GM21825 (cell line): ENCODE measurements around the gene UQCRC1.
"Not testable (repeated sequence)": the region's sequence is repeated elsewhere in the genome, so short reads cannot be mapped to it uniquely, and the experiment has no call there.

ENCODE experiments used
- ATAC-seq: cut with Tn5 transposase; IDR thresholded peaks from one replicate; pipeline ENCODE4 v1.9.1; 2021; ENCODE audit warnings: mild to moderate bottlenecking, moderate library complexity; ENCODE audit not compliant: unreplicated experiment

The UQCRC1 gene

DNA sequence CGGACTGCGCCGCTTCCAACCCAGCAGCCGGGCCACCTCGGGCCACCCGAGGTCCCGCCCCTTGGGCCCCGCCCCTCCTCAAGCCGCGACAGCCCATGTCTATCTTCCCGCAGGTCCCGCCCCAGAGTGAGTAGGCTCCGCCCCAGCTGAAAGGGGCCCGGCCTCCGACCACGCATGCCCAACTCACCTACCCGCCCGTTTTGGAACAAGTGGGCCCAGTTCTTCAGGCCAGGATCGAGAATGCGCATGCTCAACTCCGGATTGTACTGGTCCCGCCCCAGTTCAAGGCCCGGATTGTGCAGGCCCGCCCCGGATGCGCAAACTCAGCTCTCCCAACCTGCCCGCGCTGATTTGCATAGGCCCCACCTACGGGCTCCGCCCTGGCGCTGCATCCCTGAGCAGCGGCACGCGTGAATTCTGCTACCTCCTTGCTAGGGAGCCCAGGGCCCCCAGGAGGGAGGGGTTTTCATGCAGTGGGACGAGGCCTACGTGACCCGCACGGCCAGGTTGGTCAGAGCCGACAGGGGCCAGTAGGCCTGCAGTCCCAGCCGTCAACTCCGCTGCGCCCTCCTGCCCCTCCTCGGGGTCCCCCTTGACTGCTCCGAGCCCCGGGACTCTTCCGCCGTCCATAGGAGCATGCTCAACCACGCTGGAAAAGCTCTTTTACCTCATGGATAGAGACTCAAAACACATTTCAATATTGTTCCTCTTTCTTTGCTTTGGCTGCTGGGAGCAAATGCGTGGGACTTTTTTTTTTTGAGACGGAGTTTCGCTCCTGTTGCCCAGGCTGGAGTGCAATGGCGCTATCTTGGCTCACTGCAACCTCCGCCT lies 52.4 kb downstream of the UQCRC1 start, which contains the start of gene PFKFB4:
Gene PFKFB4 (minus strand): TSS at position 8 of the 831 bp plus-strand sequence. CDS start 26 bp downstream, outside the sequence.
- ATAC-seq = peak; percentile 80

- ATAC-seq = no peak
Measured at GRCh38 chr3:48555949-48556795, 53.3 kb downstream of the UQCRC1 start.

DNA sequence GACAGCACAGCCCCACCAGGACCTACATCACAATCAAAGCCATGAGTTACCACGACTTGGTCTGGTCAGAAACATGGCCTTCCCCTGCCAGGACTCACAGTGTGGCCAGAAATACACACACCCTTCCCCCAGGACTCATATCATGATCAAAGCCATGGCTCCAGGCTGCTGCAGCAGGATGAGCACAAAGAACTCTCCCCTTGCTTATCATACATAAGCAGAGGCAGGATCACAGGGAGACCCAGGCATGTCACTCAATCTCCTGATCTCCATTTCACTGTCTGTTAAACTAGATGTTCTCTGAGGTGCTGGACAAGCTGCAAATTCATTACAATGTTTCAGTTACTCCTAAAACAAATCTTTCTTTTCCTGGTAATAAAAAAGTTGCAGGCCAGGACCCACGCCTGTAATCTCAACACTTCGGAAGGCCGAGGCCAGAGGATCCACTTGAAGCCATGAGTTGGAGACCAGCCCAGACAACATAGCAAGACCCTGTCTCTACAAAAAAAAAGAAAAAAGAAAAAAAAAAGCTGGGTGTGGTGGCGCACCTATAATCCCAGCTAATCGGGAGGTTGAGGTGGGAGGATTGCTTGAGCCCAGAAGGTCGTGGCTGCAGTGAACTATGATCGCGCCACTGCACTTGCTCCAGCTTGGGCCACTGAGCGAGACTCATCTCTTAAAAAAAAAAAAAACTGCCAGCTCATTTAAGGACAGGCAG lies 54.1 kb downstream of the UQCRC1 start:
- no peak for ATAC-seq

DNA sequence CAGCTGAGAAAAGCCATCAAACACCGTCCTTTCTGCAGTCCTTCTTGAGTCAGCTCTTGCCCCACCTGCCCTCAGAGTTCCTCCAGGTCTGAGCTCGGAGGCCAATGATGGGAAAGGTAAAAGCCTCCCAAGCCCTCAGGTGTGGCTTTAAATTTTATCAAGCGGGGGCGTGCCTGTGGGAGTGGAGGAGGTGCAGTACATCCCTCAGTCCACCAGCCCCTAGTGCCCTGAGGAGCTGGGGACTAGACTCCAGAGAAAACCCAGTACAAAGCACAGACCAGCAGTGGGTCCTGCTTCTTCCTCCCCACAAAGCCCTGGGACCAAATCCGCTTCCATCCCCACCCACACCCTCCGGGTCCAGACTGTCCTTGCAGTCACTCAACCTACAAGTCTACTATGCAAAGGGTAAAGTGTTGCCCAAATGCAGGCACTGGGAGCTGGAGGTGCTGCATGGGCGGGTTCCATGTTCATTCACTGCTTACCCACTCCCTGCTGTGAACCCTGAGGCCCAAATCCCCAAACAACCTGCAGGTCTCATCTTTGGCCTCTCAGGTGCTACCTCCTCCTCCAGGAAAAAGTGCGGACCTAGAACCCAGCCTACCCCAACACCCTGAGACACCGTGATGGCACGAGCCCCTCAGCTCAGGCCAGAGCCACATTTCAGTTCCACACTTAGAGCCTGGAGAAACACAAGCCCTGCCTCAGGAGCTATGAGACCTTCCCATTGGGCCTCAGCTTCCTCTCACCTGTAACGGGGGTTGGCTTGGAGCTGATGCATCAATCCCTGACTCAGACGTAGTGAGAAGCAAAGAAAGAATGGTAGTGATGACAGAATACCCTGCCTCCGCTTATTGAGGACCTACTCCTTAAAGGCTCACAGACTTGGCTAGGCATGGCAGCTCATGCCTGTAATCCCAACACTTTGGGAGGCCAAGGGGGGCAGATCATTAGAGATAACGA lies 55.3 kb downstream of the UQCRC1 start:
- ATAC-seq = no peak

- ATAC-seq = no peak
Measured at GRCh38 chr3:48553361-48553760, 56.1 kb downstream of the UQCRC1 start.

DNA sequence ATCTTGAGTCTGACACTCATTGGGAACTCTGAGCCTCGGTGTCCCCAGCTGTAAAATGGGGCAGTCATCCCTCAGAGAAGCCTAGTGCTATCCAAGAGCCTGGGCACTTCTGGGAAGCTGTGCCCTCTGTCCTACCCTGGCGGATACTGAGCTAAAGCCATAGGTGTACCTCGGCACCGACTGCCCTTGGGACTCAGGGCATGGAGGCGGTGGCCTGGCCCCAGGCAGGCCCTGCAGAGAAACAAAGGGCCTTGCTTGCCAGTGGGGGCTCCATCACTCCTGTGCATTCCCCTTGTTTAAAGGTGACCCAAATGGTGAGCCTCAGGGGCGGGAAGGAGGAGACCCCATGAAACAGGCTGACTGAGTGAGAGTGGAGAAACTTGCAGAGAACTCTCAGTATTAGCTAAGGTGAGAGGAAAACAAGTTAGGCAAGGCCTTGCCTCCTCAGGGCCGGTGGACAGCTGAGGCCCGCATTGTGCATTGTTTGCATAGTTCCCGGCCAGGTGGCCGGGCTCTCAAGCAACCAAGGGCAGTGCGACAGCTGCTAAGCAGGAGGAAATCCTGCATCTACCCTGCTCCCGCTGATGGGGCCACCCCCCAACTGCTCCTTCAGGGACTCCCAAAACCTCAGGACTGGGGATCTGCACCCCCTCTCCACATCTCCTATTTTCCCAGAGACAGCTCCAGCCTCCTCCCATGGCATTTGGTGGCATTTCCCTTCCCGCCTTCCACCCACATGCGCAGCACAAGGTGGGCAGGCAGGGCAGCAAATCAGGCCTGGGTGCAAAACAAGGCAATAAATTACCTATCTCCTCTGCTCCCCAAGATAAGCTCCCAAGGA lies 57.1 kb downstream of the UQCRC1 start:
- no peak for ATAC-seq

DNA sequence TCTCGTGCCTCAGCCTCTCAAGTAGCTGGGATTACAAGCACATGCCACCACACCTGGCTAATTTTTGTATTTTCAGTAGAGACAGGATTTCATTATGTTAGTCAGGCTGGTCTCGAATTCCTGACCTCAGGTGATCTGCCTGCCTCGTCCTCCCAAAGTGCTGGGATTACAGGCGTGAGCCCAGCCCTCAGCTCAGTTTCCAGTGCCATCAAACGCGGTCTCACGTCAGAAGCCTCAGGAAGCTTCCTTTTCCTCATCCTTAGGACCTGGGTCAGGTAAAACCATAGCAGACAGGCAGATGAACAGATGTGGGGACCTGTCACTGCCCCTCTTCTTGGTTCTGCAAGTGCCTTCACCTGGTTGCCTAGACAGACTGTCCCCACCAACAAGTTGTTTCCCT lies 57.8 kb downstream of the UQCRC1 start:
- not testable (repeated sequence) for ATAC-seq
